ENCODE results near the gene KRTAP4-2. TPM values are rescaled to one million over a fixed set of nuclear protein-coding genes. Genes with fewer than 3 reads are reported as not detected.

Gene KRTAP4-2
- total RNA-seq, 1 donor from 2014 or later = not detected

DNA sequence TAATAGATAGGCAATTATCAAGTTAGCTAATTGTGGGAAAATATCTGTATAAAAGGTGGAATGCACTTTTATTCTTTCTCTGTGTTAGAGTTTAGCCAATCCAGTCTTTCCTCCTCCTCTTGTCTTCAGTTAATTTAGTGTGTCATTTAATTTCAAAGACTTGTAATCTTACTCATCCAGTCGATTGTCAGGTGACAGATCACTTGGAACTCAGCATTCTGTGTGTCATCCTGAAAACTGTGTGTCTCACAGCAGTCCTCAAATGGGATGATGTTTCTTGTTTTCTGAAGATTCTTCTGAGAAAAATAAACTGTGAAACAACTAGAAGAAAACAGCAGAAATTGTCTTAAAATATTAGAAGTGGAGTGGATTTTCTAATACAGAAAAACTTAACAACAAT, 7.0 kb upstream of the KRTAP4-2 start:
- intact Hi-C loops (cut with DNase I) = no loop called here
- no peaks in the 10 kb centered on the region for H3K36me3 ChIP-seq
- TF ChIP-seq CTCF (IDR thresholded peaks at IDR 0.05) = no peak
- no peak for DNase-seq
- H3K4me1 ChIP-seq = no peaks in the 10 kb centered on the region
- no peak for ATAC-seq
- no peaks in the 10 kb centered on the region for H3K9me3 ChIP-seq
- no peak overlapping the region for H3K27ac ChIP-seq
- no peak overlapping the region for H3K4me3 ChIP-seq
- peaks cover 7% of the 10 kb centered on the region for H3K27me3 ChIP-seq

DNA sequence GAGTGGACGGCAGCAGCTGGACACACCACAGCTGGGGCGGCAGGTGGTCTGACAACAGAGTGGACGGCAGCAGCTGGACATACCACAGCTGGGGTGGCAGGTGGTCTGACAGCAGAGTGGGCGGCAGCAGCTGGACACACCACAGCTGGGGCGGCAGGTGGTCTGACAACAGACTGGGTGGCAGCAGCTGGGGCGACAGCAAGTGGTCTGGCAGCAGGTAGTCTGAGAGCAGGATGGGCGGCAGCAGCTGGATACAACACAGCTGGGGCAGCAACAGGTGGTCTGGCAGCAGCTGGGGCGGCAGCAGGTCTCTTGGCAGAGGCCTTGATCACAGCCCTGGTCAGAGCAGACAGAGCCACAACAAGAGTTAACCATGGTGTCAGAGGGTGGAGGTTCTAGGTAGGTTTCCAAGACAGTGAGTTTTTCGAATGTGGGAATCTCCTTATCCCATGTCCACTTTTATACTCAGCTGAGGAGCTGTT, 6.5 kb upstream of the KRTAP4-2 start, which contains the start of gene KRTAP4-1:
Gene KRTAP4-1 (minus strand): TSS at position 432 of the 482 bp plus-strand sequence. CDS start 57 bp downstream, at position 375.
- no peaks in the 10 kb centered on the region for H3K4me1 ChIP-seq
- no peaks in the 10 kb centered on the region for H3K36me3 ChIP-seq
- ATAC-seq (no peak), DNase-seq (no peak)
- no peak for TF ChIP-seq CTCF (IDR thresholded peaks at IDR 0.05)
- H3K27ac ChIP-seq = no peak within 1 kb of the TSS
- intact Hi-C loops (cut with DNase I) = no loop called here
- no peak within 1 kb of the TSS for H3K4me3 ChIP-seq
- no peaks in the 10 kb centered on the region for H3K9me3 ChIP-seq
- peaks cover 6% of the 10 kb centered on the region for H3K27me3 ChIP-seq

- no peak for TF ChIP-seq CTCF (IDR thresholded peaks at IDR 0.05)
- no peaks in the 10 kb centered on the region for H3K27me3 ChIP-seq
- H3K36me3 ChIP-seq = no peaks in the 10 kb centered on the region
- DNase-seq = no peak
- H3K4me1 ChIP-seq = no peaks in the 10 kb centered on the region
- no peak for ATAC-seq
- no peaks in the 10 kb centered on the region for H3K9me3 ChIP-seq
- intact Hi-C loops (cut with DNase I) = no loop called here
- no peak overlapping the region for H3K4me3 ChIP-seq
- H3K27ac ChIP-seq = no peak overlapping the region
These were observed 1.0 kb upstream of the KRTAP4-2 start for GRCh38 chr17:41178843-41179616.

DNA sequence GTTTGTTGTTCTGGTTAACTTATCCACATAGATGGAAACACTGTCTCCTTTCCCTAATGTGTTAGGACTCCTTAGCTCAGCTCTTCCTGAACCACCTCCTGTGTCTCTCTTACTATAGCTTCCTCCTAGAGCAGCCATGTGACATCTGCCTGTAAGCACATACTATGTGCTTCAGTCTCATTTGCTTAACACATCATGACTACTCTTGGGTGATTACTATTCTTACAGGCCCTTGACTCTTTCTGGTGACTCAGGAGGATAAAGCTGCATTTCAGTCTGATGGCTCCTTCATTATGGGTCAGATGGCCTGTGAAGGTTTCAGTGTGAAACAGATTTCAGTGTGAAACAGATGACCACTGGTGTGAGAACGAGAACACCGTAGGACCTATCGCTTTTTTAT, 320 bp upstream of the KRTAP4-2 start:
- no peaks in the 10 kb centered on the region for H3K9me3 ChIP-seq
- no peaks in the 10 kb centered on the region for H3K27me3 ChIP-seq
- no peaks in the 10 kb centered on the region for H3K4me1 ChIP-seq
- H3K36me3 ChIP-seq = no peaks in the 10 kb centered on the region
- DNase-seq = no peak
- no peak overlapping the region for H3K4me3 ChIP-seq
- no peak for TF ChIP-seq CTCF (IDR thresholded peaks at IDR 0.05)
- no peak overlapping the region for H3K27ac ChIP-seq
- ATAC-seq = no peak
- intact Hi-C loops (cut with DNase I) = no loop called here

DNA sequence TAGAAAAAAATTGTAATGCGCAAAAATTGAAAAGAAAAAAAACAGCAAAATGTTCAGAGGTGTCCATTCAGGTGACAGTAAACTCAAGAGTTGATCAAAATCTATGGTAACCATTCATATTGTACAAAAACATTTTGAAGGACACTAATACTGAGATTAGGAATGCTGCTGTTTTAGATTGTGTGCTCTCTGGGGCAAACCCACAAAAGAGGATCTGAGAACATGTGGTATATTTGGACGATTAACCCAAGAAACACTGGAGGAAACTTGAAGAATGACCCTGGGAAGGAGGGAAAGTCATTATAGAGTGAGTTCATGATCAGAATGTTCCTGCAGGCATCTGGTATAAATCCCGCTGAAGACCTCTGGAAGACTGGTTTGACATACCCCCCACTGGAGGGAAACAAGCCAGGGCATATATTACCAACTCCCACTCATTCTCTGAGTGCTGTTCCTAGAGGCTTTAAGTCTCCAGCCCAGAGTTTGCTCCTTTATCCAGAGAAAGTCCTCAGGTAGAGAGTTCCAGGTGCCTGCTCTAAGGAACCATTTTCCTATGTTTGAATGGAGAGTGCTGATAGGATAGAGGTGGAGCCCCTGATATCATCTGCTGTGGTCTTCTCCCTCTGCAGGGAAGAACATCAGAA, 1.2 kb downstream of the KRTAP4-2 start:
- no peak overlapping the region for H3K27ac ChIP-seq
- intact Hi-C loops (cut with DNase I) = no loop called here
- H3K9me3 ChIP-seq = no peaks in the 10 kb centered on the region
- no peak for DNase-seq
- no peaks in the 10 kb centered on the region for H3K4me1 ChIP-seq
- TF ChIP-seq CTCF (IDR thresholded peaks at IDR 0.05) = no peak
- H3K4me3 ChIP-seq = no peak overlapping the region
- no peak for ATAC-seq
- H3K27me3 ChIP-seq = no peaks in the 10 kb centered on the region
- H3K36me3 ChIP-seq = no peaks in the 10 kb centered on the region

Measured in upper lobe of right lung (tissue), 1 donor.